KMS-11 (cell line): Measurements from ENCODE around the gene GSTK1.

Source experiments
- H2AFZ ChIP-seq: fragments of 200-600 bp; sonication (generic); 2 replicates; pipeline ENCODE4 v1.6.1; 2016; ENCODE audit warnings: antibody characterized with exemption, mixed run types, low read depth
- H3K27ac ChIP-seq: fragments of 200-600 bp; sonication (generic); 2 replicates; pipeline ENCODE4 v1.6.1; 2016; ENCODE audit warnings: mild to moderate bottlenecking, mixed run types
- H3K27me3 ChIP-seq: fragments of 200-600 bp; sonication (generic); 2 replicates; pipeline ENCODE4 v1.6.1; 2017; ENCODE audit warnings: mild to moderate bottlenecking, low read depth, mixed run types, moderate library complexity; ENCODE audit not compliant: insufficient read depth
- H3K36me3 ChIP-seq: fragments of 200-600 bp; sonication (generic); 2 replicates; pipeline ENCODE4 v1.6.1; 2017; ENCODE audit warnings: mild to moderate bottlenecking, mixed run types; ENCODE audit not compliant: insufficient read depth
- H3K4me1 ChIP-seq: fragments of 200-600 bp; sonication (generic); 2 replicates; pipeline ENCODE4 v1.6.1; 2016; ENCODE audit warnings: mild to moderate bottlenecking, low read depth, mixed run types; ENCODE audit not compliant: poor library complexity, severe bottlenecking
- H3K4me2 ChIP-seq: fragments of 200-600 bp; sonication (generic); 2 replicates; pipeline ENCODE4 v1.7.0; 2016; ENCODE audit warnings: mild to moderate bottlenecking, mixed run types
- H3K4me3 ChIP-seq: fragments of 200-600 bp; sonication (generic); IDR thresholded peaks from 2 replicates; pipeline ENCODE4 v1.6.1; 2017; ENCODE audit warnings: low read depth, low read length, mixed read lengths; ENCODE audit not compliant: insufficient read depth
- H3K79me2 ChIP-seq: fragments of 200-600 bp; sonication (generic); 2 replicates; pipeline ENCODE4 v1.6.1; 2016; ENCODE audit warnings: low read depth, mixed run types; ENCODE audit not compliant: insufficient read depth
- H3K9ac ChIP-seq: fragments of 200-600 bp; sonication (generic); 2 replicates; pipeline ENCODE4 v1.6.1; 2016; ENCODE audit warnings: mild to moderate bottlenecking, mixed run types
- H4K20me1 ChIP-seq: fragments of 200-600 bp; sonication (generic); 2 replicates; pipeline ENCODE4 v1.6.1; 2016; ENCODE audit warnings: mild to moderate bottlenecking, mixed run types; ENCODE audit not compliant: insufficient read depth
- CTCF ChIP-seq: fragments of 200-600 bp; sonication (generic); conservative IDR thresholded peaks from 2 replicates; pipeline ENCODE4 v1.6.1; 2017; ENCODE audit warnings: low read depth, mild to moderate bottlenecking, antibody characterized with exemption, low read length, moderate library complexity, mixed read lengths

GSTK1 gene

GRCh38 chr7:143229054-143229790, 34.0 kb upstream of the GSTK1 start:
- Histone ChIP-seq H3K27ac (no peak overlapping the region), H3K9ac (no peak overlapping the region), H3K79me2 (no peaks in the 10 kb centered on the region), H4K20me1 (no peaks in the 10 kb centered on the region), H3K36me3 (no peaks in the 10 kb centered on the region), H3K4me2 (no peak overlapping the region), H3K4me1 (no peaks in the 10 kb centered on the region), H3K4me3 (no peak overlapping the region), H3K27me3 (no peaks in the 10 kb centered on the region), H2AFZ (no peak overlapping the region)
- no peak for TF ChIP-seq CTCF

- H3K27me3 ChIP-seq, result no peaks in the 10 kb centered on the region
- no peak for TF ChIP-seq CTCF
- H3K9ac ChIP-seq, result no peak overlapping the region
Observed at GRCh38 chr7:143230602-143231457, 32.4 kb upstream of the GSTK1 start.

GRCh38 chr7:143233816-143234532, 29.3 kb upstream of the GSTK1 start:
- no peak overlapping the region for H3K4me3 ChIP-seq
- no peak overlapping the region for H3K4me2 ChIP-seq
- no peak for TF ChIP-seq CTCF
- H3K36me3 ChIP-seq, result no peaks in the 10 kb centered on the region
- H2AFZ ChIP-seq, result no peak overlapping the region
- H3K27me3 ChIP-seq, result no peaks in the 10 kb centered on the region
- no peaks in the 10 kb centered on the region for H3K79me2 ChIP-seq
- no peaks in the 10 kb centered on the region for H3K4me1 ChIP-seq
- H4K20me1 ChIP-seq, result no peaks in the 10 kb centered on the region
- no peak overlapping the region for H3K27ac ChIP-seq
- no peak overlapping the region for H3K9ac ChIP-seq

More at GRCh38 chr7:143230602-143231457, 32.4 kb upstream of the GSTK1 start:
- no peaks in the 10 kb centered on the region for H4K20me1 ChIP-seq
- H2AFZ ChIP-seq, result no peak overlapping the region
- no peaks in the 10 kb centered on the region for H3K36me3 ChIP-seq
- H3K4me1 ChIP-seq, result no peaks in the 10 kb centered on the region
- H3K4me2 ChIP-seq, result no peak overlapping the region
- no peak overlapping the region for H3K27ac ChIP-seq
- no peak overlapping the region for H3K4me3 ChIP-seq
- H3K79me2 ChIP-seq, result no peaks in the 10 kb centered on the region

GRCh38 chr7:143234533-143234875, 28.7 kb upstream of the GSTK1 start:
- H2AFZ ChIP-seq, result no peak overlapping the region
- TF ChIP-seq CTCF, result no peak
- H3K4me2 ChIP-seq, result no peak overlapping the region
- H3K4me1 ChIP-seq, result no peaks in the 10 kb centered on the region
- no peak overlapping the region for H3K9ac ChIP-seq
- H3K27ac ChIP-seq, result no peak overlapping the region
- H3K79me2 ChIP-seq, result no peaks in the 10 kb centered on the region
- H4K20me1 ChIP-seq, result no peaks in the 10 kb centered on the region
- H3K4me3 ChIP-seq, result no peak overlapping the region
- H3K27me3 ChIP-seq, result no peaks in the 10 kb centered on the region
- no peaks in the 10 kb centered on the region for H3K36me3 ChIP-seq
